ENCODE data around the gene GRHL1. TPM values are rescaled to one million over a fixed set of nuclear protein-coding genes. Genes with fewer than 3 reads are reported as not detected.

The GRHL1 gene
- total RNA-seq, 2 experiments from 2014 or later = 0.28 to 0.38 TPM

DNA sequence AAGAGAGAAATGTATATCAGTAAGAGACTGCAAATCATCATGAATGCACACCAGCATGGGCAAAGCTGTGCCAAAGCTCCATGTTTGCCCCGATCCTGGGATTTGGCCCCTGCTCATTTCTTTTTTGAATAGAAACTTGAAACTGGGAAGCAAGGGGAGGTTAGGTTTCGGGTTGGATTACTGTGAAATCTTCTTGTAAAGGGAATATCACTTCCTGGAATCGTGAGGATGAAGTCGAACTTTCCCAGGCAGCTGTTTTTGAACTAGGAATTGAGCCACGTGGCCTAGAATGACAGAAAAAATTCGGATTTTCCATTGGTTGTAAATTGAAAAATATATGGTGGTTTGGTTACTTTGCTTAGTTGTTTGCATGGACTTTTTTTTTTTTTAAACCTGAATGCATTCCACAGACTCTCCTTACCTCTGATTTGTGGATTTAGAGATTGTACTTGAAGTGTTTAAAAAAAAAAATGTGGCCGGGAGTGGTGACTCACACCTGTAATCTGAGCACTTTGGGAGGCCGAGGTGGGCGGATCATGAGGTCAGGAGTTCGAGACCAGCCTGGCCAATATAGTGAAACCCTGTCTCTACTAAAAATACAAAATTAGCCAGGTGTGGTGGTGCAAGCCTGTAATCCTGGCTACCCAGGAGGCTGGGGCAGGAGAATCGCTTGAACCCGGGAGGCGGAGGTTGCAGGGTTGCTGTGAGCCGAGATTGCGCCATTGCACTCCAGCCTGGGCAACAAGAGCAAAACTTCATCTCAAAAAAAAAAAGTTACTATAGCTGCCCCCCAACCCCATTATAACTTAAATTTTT lies 32.1 kb downstream of the GRHL1 start:
- ATAC-seq (ENCODE audit: poor library complexity) (no peak), DNase-seq (no peak)
- Mint-ChIP-seq H3K36me3 (ENCODE audit: low read depth) (no peaks in the 10 kb centered on the region), H3K9me3 (no peaks in the 10 kb centered on the region), H3K4me1 (ENCODE audit: low read depth) (peaks cover 16% of the 10 kb centered on the region), H3K27me3 (peaks cover 9% of the 10 kb centered on the region), H3K4me3 (no peak overlapping the region), H3K27ac (no peak overlapping the region)
- intact Hi-C loops (cut with DNase I, micrococcal nuclease) = loop anchor here (1.0 to 10.0 kb wide), 4 partner anchors 65 to 454 kb away; no protein-coding TSS in a partner anchor
- no peaks in the 10 kb centered on the region for H3K27me3 ChIP-seq (ENCODE audit: control insufficient read depth in 1 of 2, insufficient read depth in 2 of 2, low read length in 2 of 2)
- no peak for TF ChIP-seq CTCF (IDR thresholded peaks at IDR 0.05)
- H3K9me3 ChIP-seq (ENCODE audit: control insufficient read depth in 1 of 2, insufficient read depth in 1 of 2, low read length in 2 of 2) = no peaks in the 10 kb centered on the region
- no peak overlapping the region for H3K4me3 ChIP-seq (ENCODE audit: low read length)
- ChIA-PET POLR2A (interaction anchor here (1.0 to 2.8 kb wide), 5 partner anchors 14 to 452 kb away, joined by 3 to 30 read pairs (median 4); partner anchors contain the start of gene KLF11), CTCF (interaction anchor here (1.0 to 2.1 kb wide), 22 partner anchors 9 to 464 kb away, joined by 3 to 107 read pairs (median 4); partner anchors contain the start of genes ADAM17, KLF11 and ODC1)
- H3K4me1 ChIP-seq (ENCODE audit: insufficient read depth, low read length) = peaks cover 7% of the 10 kb centered on the region
- H3K27ac ChIP-seq (ENCODE audit: low read depth in 1 of 2, low read length in 2 of 2) = no peak overlapping the region
- no peaks in the 10 kb centered on the region for H3K36me3 ChIP-seq (ENCODE audit: insufficient read depth, low read length)

GRCh38 chr2:9984217-9984739 lies 32.8 kb downstream of the GRHL1 start:
- H3K4me3 ChIP-seq (ENCODE audit: low read length) = no peak overlapping the region
- H3K4me1 ChIP-seq (ENCODE audit: insufficient read depth, low read length) = peaks cover 7% of the 10 kb centered on the region
- no peak overlapping the region for H3K27ac Mint-ChIP-seq
- H3K27ac ChIP-seq (ENCODE audit: low read depth in 1 of 2, low read length in 2 of 2) = no peak overlapping the region
- H3K27me3 Mint-ChIP-seq = peaks cover 9% of the 10 kb centered on the region
- no peaks in the 10 kb centered on the region for H3K36me3 ChIP-seq (ENCODE audit: insufficient read depth, low read length)
- ATAC-seq (ENCODE audit: poor library complexity) = peak; percentile 90
- intact Hi-C loops (cut with DNase I, micrococcal nuclease) = loop anchor here (1.0 to 10.0 kb wide), 4 partner anchors 64 to 453 kb away; no protein-coding TSS in a partner anchor
- H3K4me3 Mint-ChIP-seq = no peak overlapping the region
- H3K36me3 Mint-ChIP-seq (ENCODE audit: low read depth) = no peaks in the 10 kb centered on the region
- ChIA-PET CTCF (interaction anchor here (0.6 to 2.1 kb wide), 30 partner anchors 8 to 464 kb away, joined by 3 to 107 read pairs (median 4); partner anchors contain the start of genes ADAM17, KLF11 and ODC1), POLR2A (interaction anchor here (1.1 to 2.8 kb wide), 4 partner anchors 14 to 451 kb away, joined by 3 to 30 read pairs (median 15); partner anchors contain the start of gene KLF11)
- peaks cover 16% of the 10 kb centered on the region for H3K4me1 Mint-ChIP-seq (ENCODE audit: low read depth)
- H3K27me3 ChIP-seq (ENCODE audit: control insufficient read depth in 1 of 2, insufficient read depth in 2 of 2, low read length in 2 of 2) = no peaks in the 10 kb centered on the region
- peak in 4 of 14 experiments; percentile 24 to 81 (median 71) for DNase-seq
- H3K9me3 ChIP-seq (ENCODE audit: control insufficient read depth in 1 of 2, insufficient read depth in 1 of 2, low read length in 2 of 2) = no peaks in the 10 kb centered on the region
- TF ChIP-seq CTCF (IDR thresholded peaks at IDR 0.05) = peak; percentile 83
- H3K9me3 Mint-ChIP-seq = no peaks in the 10 kb centered on the region

- Histone ChIP-seq H3K4me1 (ENCODE audit: insufficient read depth, low read length) (peaks cover 6% of the 10 kb centered on the region), H3K4me3 (ENCODE audit: low read length) (no peak overlapping the region), H3K27me3 (ENCODE audit: control insufficient read depth in 1 of 2, insufficient read depth in 2 of 2, low read length in 2 of 2) (no peaks in the 10 kb centered on the region), H3K9me3 (ENCODE audit: control insufficient read depth in 1 of 2, insufficient read depth in 1 of 2, low read length in 2 of 2) (no peaks in the 10 kb centered on the region), H3K27ac (ENCODE audit: low read depth in 1 of 2, low read length in 2 of 2) (no peak overlapping the region), H3K36me3 (ENCODE audit: insufficient read depth, low read length) (no peaks in the 10 kb centered on the region)
- H3K9me3 Mint-ChIP-seq = no peaks in the 10 kb centered on the region
- no peak for DNase-seq
- peaks cover 12% of the 10 kb centered on the region for H3K4me1 Mint-ChIP-seq (ENCODE audit: low read depth)
- intact Hi-C loops (cut with DNase I, micrococcal nuclease) = loop anchor here (1.0 to 10.0 kb wide), 4 partner anchors 63 to 452 kb away; no protein-coding TSS in a partner anchor
- no peak overlapping the region for H3K4me3 Mint-ChIP-seq
- ChIA-PET CTCF (interaction anchor here (0.6 to 2.1 kb wide), 30 partner anchors 7 to 463 kb away, joined by 3 to 107 read pairs (median 4); partner anchors contain the start of genes ADAM17, KLF11 and ODC1), POLR2A (interaction anchor here (1.1 to 2.8 kb wide), 4 partner anchors 15 to 450 kb away, joined by 3 to 30 read pairs (median 15); partner anchors contain the start of gene KLF11)
- ATAC-seq (ENCODE audit: poor library complexity) = no peak
- no peaks in the 10 kb centered on the region for H3K36me3 Mint-ChIP-seq (ENCODE audit: low read depth)
- TF ChIP-seq CTCF (IDR thresholded peaks at IDR 0.05) = no peak
- peaks cover 7% of the 10 kb centered on the region for H3K27me3 Mint-ChIP-seq
- H3K27ac Mint-ChIP-seq = no peak overlapping the region
Observed at GRCh38 chr2:9984871-9985480, 33.5 kb downstream of the GRHL1 start.
